Measurements from ENCODE around the gene RBM33. TPM values are rescaled to one million over a fixed set of nuclear protein-coding genes. Genes with fewer than 3 reads are reported as not detected.
"Not testable (repeated sequence)": the region's sequence is repeated elsewhere in the genome, so short reads cannot be mapped to it uniquely, and the experiment has no call there.

Gene RBM33
- total RNA-seq, 1 donor from 2014 or later, result 75.2 TPM

GRCh38 chr7:155811895-155812761 is 167.7 kb downstream of the RBM33 start, which contains the start of gene SHH:
Gene SHH (minus strand): TSS chr7:155812463. CDS start chr7:155812122, 341 bp downstream.
- intact Hi-C loops (cut with micrococcal nuclease), result loop anchor here (1.0 to 10.0 kb wide), 4 partner anchors 9 to 1880 kb away; partner anchors contain the start of gene RNF32

GRCh38 chr7:155813125-155813524 is 168.7 kb downstream of the RBM33 start:
- H3K27ac Mint-ChIP-seq, result no peak overlapping the region
- peaks cover 52% of the 10 kb centered on the region for H3K27me3 Mint-ChIP-seq (ENCODE audit: insufficient read depth)
- H3K36me3 Mint-ChIP-seq (ENCODE audit: low read depth), result no peaks in the 10 kb centered on the region
- no peaks in the 10 kb centered on the region for H3K9me3 Mint-ChIP-seq
- no peak overlapping the region for H3K4me3 Mint-ChIP-seq
- no peak for DNase-seq (ENCODE audit: low spot score)
- peaks cover 25% of the 10 kb centered on the region for H3K4me1 Mint-ChIP-seq (ENCODE audit: low read depth)
- intact Hi-C loops (cut with micrococcal nuclease), result loop anchor here (5.0 to 10.0 kb wide), 3 partner anchors 832 to 1879 kb away; partner anchors contain the start of gene RNF32

More at GRCh38 chr7:155811895-155812761, 167.7 kb downstream of the RBM33 start, which contains the start of gene SHH:
- Mint-ChIP-seq H3K36me3 (ENCODE audit: low read depth) (no peaks in the 10 kb centered on the region), H3K4me3 (peak within 1 kb of the TSS; percentile 32), H3K27ac (no peak within 1 kb of the TSS), H3K9me3 (no peaks in the 10 kb centered on the region), H3K4me1 (ENCODE audit: low read depth) (peaks cover 32% of the 10 kb centered on the region), H3K27me3 (ENCODE audit: insufficient read depth) (peaks cover 60% of the 10 kb centered on the region)
- no peak for DNase-seq (ENCODE audit: low spot score)

GRCh38 chr7:155813546-155814315 is 169.3 kb downstream of the RBM33 start:
- H3K4me1 Mint-ChIP-seq (ENCODE audit: low read depth), result peaks cover 25% of the 10 kb centered on the region
- intact Hi-C loops (cut with micrococcal nuclease), result loop anchor here (5.0 to 10.0 kb wide), 3 partner anchors 831 to 1879 kb away; partner anchors contain the start of gene RNF32
- DNase-seq (ENCODE audit: low spot score), result no peak
- H3K27ac Mint-ChIP-seq, result no peak overlapping the region
- H3K4me3 Mint-ChIP-seq, result no peak overlapping the region
- no peaks in the 10 kb centered on the region for H3K9me3 Mint-ChIP-seq
- no peaks in the 10 kb centered on the region for H3K36me3 Mint-ChIP-seq (ENCODE audit: low read depth)
- peaks cover 51% of the 10 kb centered on the region for H3K27me3 Mint-ChIP-seq (ENCODE audit: insufficient read depth)

GRCh38 chr7:155814316-155815276 is 170.1 kb downstream of the RBM33 start:
- H3K36me3 Mint-ChIP-seq (ENCODE audit: low read depth), result no peaks in the 10 kb centered on the region
- H3K4me1 Mint-ChIP-seq (ENCODE audit: low read depth), result peaks cover 21% of the 10 kb centered on the region
- H3K27me3 Mint-ChIP-seq (ENCODE audit: insufficient read depth), result peaks cover 49% of the 10 kb centered on the region
- intact Hi-C loops (cut with micrococcal nuclease), result loop anchor here (1.0 to 10.0 kb wide), 5 partner anchors 659 to 1878 kb away; partner anchors contain the start of gene RNF32
- H3K27ac Mint-ChIP-seq, result no peak overlapping the region
- DNase-seq (ENCODE audit: low spot score), result no peak
- no peaks in the 10 kb centered on the region for H3K9me3 Mint-ChIP-seq
- no peak overlapping the region for H3K4me3 Mint-ChIP-seq

- Mint-ChIP-seq H3K4me3 (no peak overlapping the region), H3K4me1 (ENCODE audit: low read depth) (peaks cover 21% of the 10 kb centered on the region), H3K27me3 (ENCODE audit: insufficient read depth) (peaks cover 47% of the 10 kb centered on the region), H3K36me3 (ENCODE audit: low read depth) (no peaks in the 10 kb centered on the region), H3K27ac (peak overlapping the region; percentile 67), H3K9me3 (no peaks in the 10 kb centered on the region)
- peak; percentile 66 for DNase-seq (ENCODE audit: low spot score)
- intact Hi-C loops (cut with micrococcal nuclease), result loop anchor here (1.0 to 10.0 kb wide), 3 partner anchors 658 to 1004 kb away; partner anchors contain the start of gene RNF32
These were observed 171.1 kb downstream of the RBM33 start for GRCh38 chr7:155815332-155816191.

GRCh38 chr7:155816192-155816508 is 171.7 kb downstream of the RBM33 start:
- no peaks in the 10 kb centered on the region for H3K9me3 Mint-ChIP-seq
- DNase-seq (ENCODE audit: low spot score), result no peak
- H3K4me1 Mint-ChIP-seq (ENCODE audit: low read depth), result peaks cover 21% of the 10 kb centered on the region
- no peak overlapping the region for H3K4me3 Mint-ChIP-seq
- H3K27me3 Mint-ChIP-seq (ENCODE audit: insufficient read depth), result peaks cover 41% of the 10 kb centered on the region
- no peak overlapping the region for H3K27ac Mint-ChIP-seq
- no peaks in the 10 kb centered on the region for H3K36me3 Mint-ChIP-seq (ENCODE audit: low read depth)
- intact Hi-C loops (cut with micrococcal nuclease), result loop anchor here (10.0 kb wide), 1 partner anchor 829 kb away; the partner anchor contains the start of gene RNF32

GRCh38 chr7:155816996-155817395 is 172.5 kb downstream of the RBM33 start:
- Mint-ChIP-seq H3K4me1 (ENCODE audit: low read depth) (peaks cover 17% of the 10 kb centered on the region), H3K27ac (no peak overlapping the region), H3K9me3 (no peaks in the 10 kb centered on the region), H3K4me3 (no peak overlapping the region), H3K36me3 (ENCODE audit: low read depth) (no peaks in the 10 kb centered on the region), H3K27me3 (ENCODE audit: insufficient read depth) (peaks cover 33% of the 10 kb centered on the region)
- no peak for DNase-seq (ENCODE audit: low spot score)
- intact Hi-C loops (cut with micrococcal nuclease), result loop anchor here (10.0 kb wide), 1 partner anchor 828 kb away; the partner anchor contains the start of gene RNF32

- DNase-seq (ENCODE audit: low spot score); H3K27ac Mint-ChIP-seq; H3K36me3 Mint-ChIP-seq (ENCODE audit: low read depth); H3K4me3 Mint-ChIP-seq; H3K9me3 Mint-ChIP-seq: not testable (repeated sequence)
- intact Hi-C loops (cut with micrococcal nuclease), result loop anchor here (10.0 kb wide), 1 partner anchor 827 kb away; the partner anchor contains the start of gene RNF32
- H3K4me1 Mint-ChIP-seq (ENCODE audit: low read depth), result peaks cover 12% of the 10 kb centered on the region
- H3K27me3 Mint-ChIP-seq (ENCODE audit: insufficient read depth), result peaks cover 28% of the 10 kb centered on the region
These were observed 173.1 kb downstream of the RBM33 start for GRCh38 chr7:155817515-155817914.

GRCh38 chr7:155818154-155818819 is 173.8 kb downstream of the RBM33 start:
- H3K4me1 Mint-ChIP-seq (ENCODE audit: low read depth), result peaks cover 5% of the 10 kb centered on the region
- H3K9me3 Mint-ChIP-seq, result no peaks in the 10 kb centered on the region
- no peak for DNase-seq (ENCODE audit: low spot score)
- peaks cover 20% of the 10 kb centered on the region for H3K27me3 Mint-ChIP-seq (ENCODE audit: insufficient read depth)
- H3K27ac Mint-ChIP-seq, result no peak overlapping the region
- no peaks in the 10 kb centered on the region for H3K36me3 Mint-ChIP-seq (ENCODE audit: low read depth)
- intact Hi-C loops (cut with micrococcal nuclease), result loop anchor here (10.0 kb wide), 1 partner anchor 827 kb away; the partner anchor contains the start of gene RNF32
- H3K4me3 Mint-ChIP-seq, result no peak overlapping the region

GRCh38 chr7:155818820-155819168 is 174.3 kb downstream of the RBM33 start:
- H3K9me3 Mint-ChIP-seq, result no peaks in the 10 kb centered on the region
- intact Hi-C loops (cut with micrococcal nuclease), result loop anchor here (10.0 kb wide), 1 partner anchor 826 kb away; the partner anchor contains the start of gene RNF32
- no peak for DNase-seq (ENCODE audit: low spot score)
- H3K27ac Mint-ChIP-seq, result no peak overlapping the region
- H3K27me3 Mint-ChIP-seq (ENCODE audit: insufficient read depth), result peaks cover 16% of the 10 kb centered on the region
- H3K36me3 Mint-ChIP-seq (ENCODE audit: low read depth), result no peaks in the 10 kb centered on the region
- H3K4me1 Mint-ChIP-seq (ENCODE audit: low read depth), result peaks cover 5% of the 10 kb centered on the region
- H3K4me3 Mint-ChIP-seq, result no peak overlapping the region

GRCh38 chr7:155819186-155819585 is 174.7 kb downstream of the RBM33 start:
- Mint-ChIP-seq H3K4me1 (ENCODE audit: low read depth) (peaks cover 5% of the 10 kb centered on the region), H3K27me3 (ENCODE audit: insufficient read depth) (peaks cover 16% of the 10 kb centered on the region), H3K36me3 (ENCODE audit: low read depth) (no peaks in the 10 kb centered on the region), H3K4me3 (no peak overlapping the region), H3K27ac (no peak overlapping the region), H3K9me3 (no peaks in the 10 kb centered on the region)
- no peak for DNase-seq (ENCODE audit: low spot score)
- intact Hi-C loops (cut with micrococcal nuclease), result loop anchor here (10.0 kb wide), 1 partner anchor 826 kb away; the partner anchor contains the start of gene RNF32
